Measurements from ENCODE around the gene MLC1.
A peak's percentile ranks its signal among the peaks of the same experiment; 100 is the strongest.

Gene MLC1

GRCh38 chr22:50058906-50059880 lies 26.0 kb downstream of the MLC1 start:
- H3K4me3 ChIP-seq (ENCODE audit: low read depth, low read length): no peak overlapping the region
- DNase-seq (ENCODE audit: low read depth): no peak
- TF ChIP-seq CTCF (IDR thresholded peaks at IDR 0.05; ENCODE audit: low read depth, low read length, missing control alignments): no peak

GRCh38 chr22:50058061-50058905 lies 26.9 kb downstream of the MLC1 start, which contains the start of gene TTLL8:
TSS of gene TTLL8 (minus strand) at chr22:50058298.
- no peak for DNase-seq (ENCODE audit: low read depth)
- no peak for TF ChIP-seq CTCF (IDR thresholded peaks at IDR 0.05; ENCODE audit: low read depth, low read length, missing control alignments)
- no peak within 1 kb of the TSS for H3K4me3 ChIP-seq (ENCODE audit: low read depth, low read length)

GRCh38 chr22:50057278-50058060 lies 27.8 kb downstream of the MLC1 start:
- no peak overlapping the region for H3K4me3 ChIP-seq (ENCODE audit: low read depth, low read length)
- DNase-seq (ENCODE audit: low read depth): no peak
- no peak for TF ChIP-seq CTCF (IDR thresholded peaks at IDR 0.05; ENCODE audit: low read depth, low read length, missing control alignments)

GRCh38 chr22:50056214-50056972 lies 28.8 kb downstream of the MLC1 start:
- DNase-seq (ENCODE audit: low read depth): peak; percentile 5
- no peak for TF ChIP-seq CTCF (IDR thresholded peaks at IDR 0.05; ENCODE audit: low read depth, low read length, missing control alignments)
- H3K4me3 ChIP-seq (ENCODE audit: low read depth, low read length): no peak overlapping the region

- DNase-seq (ENCODE audit: low read depth): no peak
- TF ChIP-seq CTCF (IDR thresholded peaks at IDR 0.05; ENCODE audit: low read depth, low read length, missing control alignments): no peak
- H3K4me3 ChIP-seq (ENCODE audit: low read depth, low read length): no peak overlapping the region
Observed at GRCh38 chr22:50053861-50054260, 31.4 kb downstream of the MLC1 start.

- TF ChIP-seq CTCF (IDR thresholded peaks at IDR 0.05; ENCODE audit: low read depth, low read length, missing control alignments): no peak
- no peak overlapping the region for H3K4me3 ChIP-seq (ENCODE audit: low read depth, low read length)
- no peak for DNase-seq (ENCODE audit: low read depth)
Observed at GRCh38 chr22:50051930-50052329, 33.3 kb downstream of the MLC1 start.
